ENCODE measurements around the gene TBX4. TPM values are rescaled to one million over a fixed set of nuclear protein-coding genes. Genes with fewer than 3 reads are reported as not detected.

The TBX4 gene
- total RNA-seq, 4 donors from 2014 or later, result not detected

GRCh38 chr17:61494325-61495160 is 42.3 kb downstream of the TBX4 start:
- TF ChIP-seq, protein P1, sequence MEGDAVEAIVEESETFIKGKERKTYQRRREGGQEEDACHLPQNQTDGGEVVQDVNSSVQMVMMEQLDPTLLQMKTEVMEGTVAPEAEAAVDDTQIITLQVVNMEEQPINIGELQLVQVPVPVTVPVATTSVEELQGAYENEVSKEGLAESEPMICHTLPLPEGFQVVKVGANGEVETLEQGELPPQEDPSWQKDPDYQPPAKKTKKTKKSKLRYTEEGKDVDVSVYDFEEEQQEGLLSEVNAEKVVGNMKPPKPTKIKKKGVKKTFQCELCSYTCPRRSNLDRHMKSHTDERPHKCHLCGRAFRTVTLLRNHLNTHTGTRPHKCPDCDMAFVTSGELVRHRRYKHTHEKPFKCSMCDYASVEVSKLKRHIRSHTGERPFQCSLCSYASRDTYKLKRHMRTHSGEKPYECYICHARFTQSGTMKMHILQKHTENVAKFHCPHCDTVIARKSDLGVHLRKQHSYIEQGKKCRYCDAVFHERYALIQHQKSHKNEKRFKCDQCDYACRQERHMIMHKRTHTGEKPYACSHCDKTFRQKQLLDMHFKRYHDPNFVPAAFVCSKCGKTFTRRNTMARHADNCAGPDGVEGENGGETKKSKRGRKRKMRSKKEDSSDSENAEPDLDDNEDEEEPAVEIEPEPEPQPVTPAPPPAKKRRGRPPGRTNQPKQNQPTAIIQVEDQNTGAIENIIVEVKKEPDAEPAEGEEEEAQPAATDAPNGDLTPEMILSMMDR (IDR thresholded peaks at IDR 0.05), result no peak
- DNase-seq (ENCODE audit: low spot score) (no peak), ATAC-seq (ENCODE audit: low FRiP score) (no peak)

- no peak for DNase-seq (ENCODE audit: low spot score)
- TF ChIP-seq, protein P1 (IDR thresholded peaks at IDR 0.05), result no peak
- no peak for ATAC-seq (ENCODE audit: low FRiP score)
Observed at GRCh38 chr17:61495161-61495857, 43.1 kb downstream of the TBX4 start.

DNA sequence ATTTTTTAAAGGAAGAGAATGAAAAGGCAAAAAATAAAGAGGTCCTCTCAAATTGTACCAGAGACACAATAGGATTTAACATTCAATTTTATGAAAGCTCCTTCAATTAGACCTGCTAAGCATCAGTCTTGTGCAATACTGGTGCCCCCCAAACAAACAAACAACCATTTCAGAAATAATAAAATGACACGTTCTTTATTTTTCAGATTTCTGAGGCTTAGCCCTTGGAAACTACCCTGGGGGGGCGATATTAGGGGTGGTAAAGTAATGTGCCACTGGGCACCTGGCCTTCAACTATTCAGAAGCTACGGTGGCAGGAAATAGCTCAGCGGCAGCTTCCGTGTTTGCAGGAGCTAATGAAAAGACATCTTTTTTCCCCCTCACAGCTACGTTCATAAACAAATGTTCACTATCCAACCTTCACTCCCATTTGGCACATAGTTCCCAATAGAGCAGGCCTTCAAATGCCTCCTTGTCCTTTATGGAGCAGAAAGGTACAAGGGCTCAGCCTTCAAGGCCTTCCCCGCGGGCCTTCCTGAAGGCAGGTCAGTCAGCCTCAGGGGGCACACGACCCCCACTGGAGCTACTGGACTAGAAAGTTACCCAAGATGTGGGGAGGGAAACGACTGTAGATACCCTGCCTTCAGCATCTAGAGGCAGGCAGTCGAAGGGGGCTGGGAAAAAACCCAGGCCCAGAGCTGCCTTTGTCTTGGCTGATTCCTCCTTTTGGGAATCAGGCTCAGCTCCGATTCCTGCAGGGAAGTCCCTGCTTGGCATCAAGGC is 44.1 kb downstream of the TBX4 start:
- DNase-seq (ENCODE audit: low spot score), result no peak
- TF ChIP-seq, protein P1 (IDR thresholded peaks at IDR 0.05), result no peak
- no peak for ATAC-seq (ENCODE audit: low FRiP score)

- TF ChIP-seq, protein P1 (IDR thresholded peaks at IDR 0.05), result no peak
- DNase-seq (ENCODE audit: low spot score) (no peak), ATAC-seq (ENCODE audit: low FRiP score) (no peak)
Observed at GRCh38 chr17:61496957-61497653, 44.9 kb downstream of the TBX4 start.

DNA sequence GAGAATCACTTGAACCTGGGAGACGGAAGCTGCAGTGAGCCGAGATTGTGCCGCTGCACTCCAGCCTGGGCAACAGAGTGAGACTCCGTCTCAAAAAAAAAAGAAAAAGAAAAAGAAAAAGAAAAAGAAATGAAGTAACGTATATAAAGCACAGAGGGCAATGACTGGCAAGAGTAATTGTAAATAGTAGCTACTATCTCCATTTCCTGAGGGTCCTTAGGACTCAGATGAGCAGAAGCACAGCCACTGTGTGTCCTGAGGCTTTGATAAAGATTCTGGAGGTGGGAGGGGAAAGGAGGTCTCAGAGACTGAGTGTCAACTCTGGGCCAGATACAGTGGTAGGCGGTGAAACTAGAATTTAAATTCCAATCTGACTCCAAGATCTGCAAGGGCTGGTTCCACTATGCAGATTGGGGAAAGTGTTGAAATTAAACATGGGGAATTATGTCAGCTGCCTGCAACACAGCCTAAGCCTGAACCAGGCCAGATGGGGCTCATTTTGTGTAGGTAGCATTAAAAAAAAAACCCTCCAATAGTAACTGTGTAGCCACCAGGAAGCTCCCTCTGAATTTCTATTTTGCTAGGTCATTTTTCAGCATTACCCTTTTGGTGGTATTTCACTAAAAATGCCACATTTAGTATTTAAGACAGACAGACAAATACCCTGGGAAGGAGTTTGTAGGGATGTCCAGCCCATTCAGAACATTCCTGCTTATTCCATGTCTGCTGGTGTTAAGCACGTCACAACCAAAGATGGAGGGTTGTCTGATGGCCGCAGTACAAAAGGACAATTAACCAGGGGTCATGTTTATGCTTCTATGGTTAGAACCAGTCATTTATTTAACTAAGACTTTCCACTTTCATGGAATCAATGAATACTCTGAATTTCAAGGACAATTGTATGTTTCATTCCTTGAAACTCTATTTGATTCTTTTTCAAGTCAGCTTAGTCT is 46.1 kb downstream of the TBX4 start:
- ATAC-seq (ENCODE audit: low FRiP score) (no peak), DNase-seq (ENCODE audit: low spot score) (no peak)
- TF ChIP-seq, protein P1 (IDR thresholded peaks at IDR 0.05), result no peak
